Suppressor macrophage treated with lipopolysaccharide for 4 hours (primary cell): ENCODE measurements around the gene DOCK10.
"Not testable (repeated sequence)": the region's sequence is repeated elsewhere in the genome, so short reads cannot be mapped to it uniquely, and the experiment has no call there.

Experiments used
- DNase-seq: peaks from one replicate; pipeline ENCODE4 v3.0.0-alpha.2; 2020

DOCK10 gene

GRCh38 chr2:224941960-224942359 lies 100.3 kb downstream of the DOCK10 start:
- no peak for DNase-seq

DNA sequence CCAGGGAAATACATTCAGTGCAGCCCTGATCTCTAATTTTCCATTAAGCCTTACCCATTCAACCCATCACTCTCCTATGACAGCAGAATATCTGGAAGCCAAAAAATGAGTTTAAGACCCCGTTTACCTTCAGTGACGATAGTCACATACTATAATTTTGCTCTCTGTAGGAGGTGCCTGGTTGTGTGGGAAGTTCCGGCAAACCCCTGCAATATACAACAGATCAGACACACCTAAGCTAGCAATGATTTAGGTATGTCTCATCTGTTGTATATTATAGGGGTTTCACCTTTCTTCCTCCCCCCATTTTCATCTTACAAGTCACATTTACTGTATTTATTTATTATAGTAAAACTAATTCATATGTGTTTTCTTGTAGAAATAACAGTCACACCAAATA lies 101.7 kb downstream of the DOCK10 start:
- no peak for DNase-seq

- peak; percentile 52 for DNase-seq
These were observed 103.6 kb downstream of the DOCK10 start for GRCh38 chr2:224938651-224939182.

GRCh38 chr2:224937887-224938286 lies 104.4 kb downstream of the DOCK10 start:
- peak; percentile 58 for DNase-seq

GRCh38 chr2:224934526-224935188 lies 107.6 kb downstream of the DOCK10 start:
- no peak for DNase-seq

DNA sequence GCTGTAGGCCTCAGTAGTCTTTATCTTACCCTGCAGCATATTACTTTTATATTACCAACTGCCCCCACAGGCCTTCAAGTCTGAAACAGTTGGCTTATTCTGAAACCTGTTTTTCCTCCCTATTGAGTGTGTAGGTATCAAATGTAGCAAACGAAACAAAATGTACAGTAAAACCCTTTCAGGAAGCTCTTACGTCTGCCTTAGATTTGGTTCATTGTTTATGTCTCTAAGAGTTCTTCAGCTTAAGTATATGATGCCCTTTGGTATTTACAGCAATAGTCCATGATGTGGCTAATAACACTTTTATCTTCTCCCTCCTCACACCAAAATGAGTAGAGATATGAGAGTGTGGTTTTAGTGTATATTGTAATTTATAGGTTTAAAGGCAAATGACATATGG lies 108.8 kb downstream of the DOCK10 start:
- no peak for DNase-seq

- DNase-seq, result peak; percentile 51
These were observed 109.7 kb downstream of the DOCK10 start for GRCh38 chr2:224932522-224932921.

- no peak for DNase-seq
These were observed 110.3 kb downstream of the DOCK10 start for GRCh38 chr2:224931956-224932355.

- DNase-seq, result no peak
These were observed 111.3 kb downstream of the DOCK10 start for GRCh38 chr2:224930990-224931389.

DNA sequence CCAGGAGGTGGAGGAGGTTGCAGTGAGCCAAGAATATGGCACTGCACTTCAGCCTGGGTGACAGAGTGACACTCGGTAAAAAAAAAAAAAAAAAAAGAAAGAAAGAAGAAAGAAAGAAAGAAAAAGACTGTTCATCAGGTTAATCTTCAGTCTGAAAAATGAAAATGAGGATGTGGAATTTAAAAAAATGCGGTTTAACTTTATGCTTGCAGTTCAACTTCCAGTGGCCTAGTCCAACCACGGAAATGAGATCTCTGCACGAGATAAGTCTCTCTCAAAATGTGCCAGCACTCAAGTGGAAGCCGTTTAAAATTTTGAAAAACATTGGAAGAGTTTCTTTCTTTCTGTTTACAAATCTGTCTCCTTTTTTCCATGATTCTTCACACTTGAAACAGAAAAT lies 112.1 kb downstream of the DOCK10 start:
- DNase-seq, result no peak

DNA sequence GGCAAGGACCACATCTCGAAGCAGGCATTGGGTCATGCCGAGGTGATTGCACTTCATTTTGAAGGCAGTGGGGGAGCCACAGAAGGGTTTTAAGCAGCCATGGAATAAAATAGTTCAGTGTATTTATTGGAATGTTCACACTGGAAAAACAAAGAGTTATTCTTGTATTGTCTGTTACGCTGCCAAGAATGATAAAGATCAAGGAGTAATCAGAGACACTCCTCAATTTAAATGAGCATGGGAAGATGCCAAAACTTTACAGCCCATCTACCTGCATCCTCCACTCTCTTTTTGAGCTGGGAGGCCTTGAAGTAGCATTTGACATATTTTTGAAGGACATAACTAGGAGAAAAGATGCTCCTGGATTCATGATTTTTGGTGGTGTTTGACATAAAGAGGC lies 112.8 kb downstream of the DOCK10 start:
- DNase-seq, result no peak

GRCh38 chr2:224927646-224928173 lies 114.6 kb downstream of the DOCK10 start:
- peak; percentile 52 for DNase-seq

GRCh38 chr2:224927011-224927410 lies 115.3 kb downstream of the DOCK10 start:
- peak; percentile 49 for DNase-seq

GRCh38 chr2:224925810-224926100 lies 116.5 kb downstream of the DOCK10 start:
- peak; percentile 85 for DNase-seq

GRCh38 chr2:224925061-224925809 lies 117.0 kb downstream of the DOCK10 start:
- DNase-seq, result no peak

GRCh38 chr2:224924631-224925030 lies 117.6 kb downstream of the DOCK10 start:
- peak; percentile 48 for DNase-seq

DNA sequence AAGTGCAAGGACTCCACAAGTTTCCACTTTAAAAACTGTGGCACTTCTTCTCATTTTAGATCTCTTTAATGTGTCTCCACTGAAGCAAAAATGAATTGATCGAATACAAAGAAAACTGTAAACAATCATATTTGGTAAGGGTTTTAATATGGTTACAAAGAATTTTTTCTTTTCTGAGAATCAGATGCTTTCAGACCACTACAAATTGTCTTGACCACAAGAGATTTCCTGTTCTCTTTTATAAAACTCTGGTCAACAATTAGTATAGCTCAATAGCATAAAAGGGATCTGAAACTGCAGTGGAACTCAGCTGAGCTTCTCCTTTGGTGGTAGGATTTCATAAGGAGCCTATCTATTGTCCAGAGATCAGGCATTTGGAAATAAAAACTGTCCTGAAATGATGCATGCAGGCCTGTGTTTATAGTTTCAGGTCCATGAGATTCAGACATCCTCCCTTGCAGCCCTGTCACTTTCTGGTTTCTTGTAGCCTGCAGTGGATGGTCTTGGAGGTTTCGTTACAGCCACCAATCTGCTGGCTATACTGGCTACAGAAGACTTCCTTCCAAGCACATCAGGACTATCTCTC lies 120.0 kb downstream of the DOCK10 start:
- DNase-seq, result peak; percentile 90

DNA sequence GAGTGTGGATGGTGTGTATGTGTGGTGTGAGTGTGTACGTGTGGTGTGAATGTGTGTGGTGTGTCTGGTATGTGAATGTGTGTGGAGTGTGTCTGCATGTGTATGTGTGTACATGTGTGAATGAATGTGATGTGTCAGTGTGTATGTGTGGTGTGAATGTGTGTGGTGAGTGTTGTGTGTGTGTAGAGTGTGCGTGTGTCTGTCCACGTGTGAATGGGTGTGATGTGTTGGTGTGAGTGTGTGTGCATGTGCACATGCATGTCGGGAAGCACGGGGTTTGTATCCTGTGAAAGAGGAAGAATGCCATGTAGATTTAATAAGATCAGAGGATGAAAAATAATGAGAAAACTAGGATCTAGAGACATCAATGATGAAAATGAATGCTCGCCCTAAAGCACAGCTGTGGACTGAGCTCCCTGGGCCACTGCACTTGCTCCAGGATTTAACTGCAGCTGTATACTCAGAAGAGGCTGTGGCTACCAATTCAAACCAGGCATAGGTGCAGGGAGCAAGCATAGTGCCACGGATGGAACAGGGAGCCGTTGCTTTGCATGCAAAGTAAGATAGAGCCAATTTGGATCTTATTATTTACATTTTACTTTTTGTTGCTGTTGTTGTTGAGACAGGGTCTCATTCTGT lies 122.7 kb downstream of the DOCK10 start:
- no peak for DNase-seq

DNA sequence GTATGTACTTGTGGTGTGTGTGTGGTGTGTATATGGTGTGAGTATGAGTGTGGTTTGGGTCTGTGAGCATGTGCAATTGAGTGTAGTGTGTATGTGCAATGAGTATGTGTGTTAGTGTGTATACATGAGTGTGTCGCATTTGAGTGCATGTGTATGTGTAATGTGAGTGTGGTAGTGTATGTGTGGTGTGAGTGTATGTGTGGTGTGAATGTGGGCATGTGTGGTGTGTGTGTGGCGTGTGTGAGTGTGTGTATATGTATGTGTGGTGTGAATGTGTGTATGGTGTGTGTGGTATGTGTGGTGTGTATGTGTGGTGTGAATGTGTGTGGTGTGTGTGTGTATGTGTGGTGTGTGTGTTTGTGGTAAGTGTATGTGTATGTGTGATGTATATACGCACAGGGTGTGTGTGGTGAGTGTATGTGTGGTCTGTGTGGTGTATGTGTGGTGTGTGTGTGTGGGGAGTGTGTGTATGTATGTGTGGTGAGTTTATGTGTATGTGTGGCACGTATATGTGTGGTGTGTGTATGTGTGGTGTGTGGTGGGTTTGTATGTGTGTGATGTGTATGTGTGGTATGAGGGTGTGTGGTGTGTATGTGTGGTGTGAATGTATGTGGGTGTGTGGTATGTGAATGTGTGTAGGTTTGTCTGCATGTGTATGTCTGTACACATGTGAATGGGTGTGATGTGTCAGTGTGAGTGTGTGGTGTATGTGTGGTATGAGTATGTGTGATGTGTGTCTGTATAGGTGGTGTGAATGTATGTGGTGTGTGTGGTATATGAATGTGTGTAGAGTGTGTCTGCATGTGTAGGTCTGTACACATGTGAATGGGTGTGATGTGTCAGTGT lies 123.4 kb downstream of the DOCK10 start:
- DNase-seq, result no peak

DNA sequence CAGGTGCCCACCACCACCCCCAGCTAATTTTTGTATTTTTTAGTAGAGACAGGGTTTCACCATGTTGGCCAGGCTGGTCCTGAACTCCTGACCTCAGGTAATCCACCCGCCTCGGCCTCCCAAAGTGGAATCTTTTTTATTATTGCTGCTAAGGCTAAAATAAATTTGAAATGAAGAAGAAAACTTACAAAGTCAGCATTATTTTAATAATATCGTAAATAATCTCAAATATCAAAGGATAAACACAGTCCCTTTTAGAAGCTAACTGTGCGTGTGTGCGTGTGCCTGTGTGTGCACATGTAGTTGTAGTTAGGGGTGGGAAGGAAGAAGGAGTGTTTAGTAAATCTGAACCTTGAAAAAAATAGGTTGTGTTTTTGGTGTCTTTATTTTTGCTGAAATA lies 125.0 kb downstream of the DOCK10 start:
- not testable (repeated sequence) for DNase-seq

- no peak for DNase-seq
These were observed 127.1 kb downstream of the DOCK10 start for GRCh38 chr2:224915136-224915535.

DNA sequence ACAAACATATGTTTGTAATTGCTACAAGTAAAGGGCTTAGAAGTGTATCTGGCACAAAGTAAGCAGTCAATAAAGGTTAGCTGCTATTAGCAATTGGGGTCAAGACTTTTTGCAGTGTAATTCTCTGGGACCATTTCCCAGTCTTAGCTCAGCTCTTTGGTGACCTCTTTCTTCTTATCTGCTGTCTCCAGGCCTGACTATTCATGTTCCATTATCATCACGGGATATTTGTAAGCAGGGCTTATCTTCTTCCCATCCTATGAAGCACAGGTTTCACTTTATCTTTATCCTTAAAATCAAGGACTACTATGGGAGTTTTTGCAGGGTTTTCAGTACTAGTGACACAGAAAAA lies 131.7 kb downstream of the DOCK10 start:
- no peak for DNase-seq
